Progenitor cell of endocrine pancreas (in vitro differentiated cells): ENCODE data around the gene TAS2R50. TPM values are rescaled to one million over a fixed set of nuclear protein-coding genes. Genes with fewer than 3 reads are reported as not detected.

ENCODE experiments used
- DNase-seq: peaks from one replicate; pipeline ENCODE4 v3.0.0; 2021; ENCODE audit warnings: low spot score; ENCODE audit not compliant: unreplicated experiment
- H3K27ac Mint-ChIP-seq: 2 replicates; pipeline ENCODE4 v1.8.0; 2021; ENCODE audit warnings: mild to moderate bottlenecking, moderate library complexity, mixed read lengths
- H3K27me3 Mint-ChIP-seq: 2 replicates; pipeline ENCODE4 v1.8.0; 2021; ENCODE audit warnings: mixed read lengths
- H3K36me3 Mint-ChIP-seq: 2 replicates; pipeline ENCODE4 v1.8.0; 2022; ENCODE audit warnings: mixed read lengths; ENCODE audit not compliant: insufficient read depth
- H3K4me1 Mint-ChIP-seq: 2 replicates; pipeline ENCODE4 v1.8.0; 2021; ENCODE audit warnings: low read depth, mixed read lengths
- H3K4me3 Mint-ChIP-seq: 2 replicates; pipeline ENCODE4 v1.8.0; 2021; ENCODE audit warnings: low read depth, mild to moderate bottlenecking, moderate library complexity, mixed read lengths
- H3K9me3 Mint-ChIP-seq: 2 replicates; pipeline ENCODE4 v1.8.0; 2021; ENCODE audit warnings: low read depth, mixed read lengths
- CTCF ChIP-seq: fragments of 200-600 bp; sonication (generic); IDR thresholded peaks from one replicate; pipeline ENCODE4 v1.5.0; 2021; ENCODE audit warnings: antibody characterized with exemption, mild to moderate bottlenecking; ENCODE audit not compliant: unreplicated experiment
- total RNA-seq: library from RNA; stranded (reverse); gene quantifications from 2 replicates; pipeline ENCODE4 v1.2.1, GENCODE V29; 2021

Gene TAS2R50
- total RNA-seq, 1 donor from 2014 or later = 3.5 TPM

GRCh38 chr12:10941369-10941768, 45.3 kb downstream of the TAS2R50 start:
- Mint-ChIP-seq H3K4me1 (peaks cover 6% of the 10 kb centered on the region), H3K4me3 (no peak overlapping the region), H3K36me3 (peaks cover 19% of the 10 kb centered on the region), H3K27ac (no peak overlapping the region), H3K9me3 (peaks cover 34% of the 10 kb centered on the region), H3K27me3 (no peaks in the 10 kb centered on the region)
- no peak for DNase-seq
- TF ChIP-seq CTCF = no peak

- H3K36me3 Mint-ChIP-seq = peaks cover 13% of the 10 kb centered on the region
- H3K27ac Mint-ChIP-seq = no peak overlapping the region
- H3K4me3 Mint-ChIP-seq = no peak overlapping the region
- no peak for TF ChIP-seq CTCF
- no peak for DNase-seq
- H3K4me1 Mint-ChIP-seq = peaks cover 8% of the 10 kb centered on the region
- H3K27me3 Mint-ChIP-seq = no peaks in the 10 kb centered on the region
- peaks cover 24% of the 10 kb centered on the region for H3K9me3 Mint-ChIP-seq
Measured at GRCh38 chr12:10940389-10940788, 46.3 kb downstream of the TAS2R50 start.

- no peak for DNase-seq
- Mint-ChIP-seq H3K9me3 (peaks cover 12% of the 10 kb centered on the region), H3K36me3 (peaks cover 3% of the 10 kb centered on the region), H3K27ac (no peak within 1 kb of the TSS), H3K4me1 (peaks cover 8% of the 10 kb centered on the region), H3K4me3 (no peak within 1 kb of the TSS), H3K27me3 (no peaks in the 10 kb centered on the region)
- TF ChIP-seq CTCF = no peak
Measured at GRCh38 chr12:10939163-10939562, 47.5 kb downstream of the TAS2R50 start, which contains the start of gene TAS2R14. TAS2R14 (minus strand) TSS chr12:10939263; CDS start chr12:10939207, 56 bp downstream.

- H3K27me3 Mint-ChIP-seq = no peaks in the 10 kb centered on the region
Measured at GRCh38 chr12:10936506-10936905, 50.2 kb downstream of the TAS2R50 start.

More at GRCh38 chr12:10936506-10936905, 50.2 kb downstream of the TAS2R50 start:
- Mint-ChIP-seq H3K36me3 (no peaks in the 10 kb centered on the region), H3K9me3 (peaks cover under 1% of the 10 kb centered on the region), H3K27ac (no peak overlapping the region), H3K4me1 (peaks cover 4% of the 10 kb centered on the region), H3K4me3 (no peak overlapping the region)
- no peak for DNase-seq
- TF ChIP-seq CTCF = no peak

Other genes with a start within 250 kb of the TAS2R50 start
- gene TAS2R7, start 184.3 kb downstream of the TAS2R50 start, total RNA-seq = not detected in 2 replicates
- gene TAS2R8, start 179.6 kb downstream of the TAS2R50 start, total RNA-seq = 0.24 TPM in 1 of 2 replicates, not detected in the other
- 0.26 and 0.29 TPM in 2 replicates for gene TAS2R9, start 176.7 kb downstream of the TAS2R50 start, total RNA-seq
- 1.6 and 3.1 TPM in 2 replicates for gene TAS2R10, start 160.6 kb downstream of the TAS2R50 start, total RNA-seq
- 8.7 and 9.4 TPM in 2 replicates for gene PRR4, start 137.4 kb downstream of the TAS2R50 start, total RNA-seq
- 40.0 and 43.8 TPM in 2 replicates for gene PRH1, start 102.7 kb downstream of the TAS2R50 start, total RNA-seq
- 3.0 and 3.4 TPM in 2 replicates for gene TAS2R13, start 77.3 kb downstream of the TAS2R50 start, total RNA-seq
- not detected in 2 replicates for gene PRH2, start 57.7 kb downstream of the TAS2R50 start, total RNA-seq
- gene TAS2R14, start 47.6 kb downstream of the TAS2R50 start, total RNA-seq = 5.7 and 6.1 TPM in 2 replicates
- gene TAS2R20, start 11.4 kb upstream of the TAS2R50 start, total RNA-seq = 3.8 and 4.0 TPM in 2 replicates
- 6.6 and 8.5 TPM in 2 replicates for gene TAS2R19, start 35.7 kb upstream of the TAS2R50 start, total RNA-seq
- 8.6 and 10.3 TPM in 2 replicates for gene TAS2R31, start 44.5 kb upstream of the TAS2R50 start, total RNA-seq
- 2.6 and 3.3 TPM in 2 replicates for gene TAS2R46, start 75.4 kb upstream of the TAS2R50 start, total RNA-seq
- 1.2 and 1.9 TPM in 2 replicates for gene TAS2R43, start 105.4 kb upstream of the TAS2R50 start, total RNA-seq
- gene TAS2R30, start 147.7 kb upstream of the TAS2R50 start, total RNA-seq = 5.6 and 6.3 TPM in 2 replicates
- gene SMIM10L1, start 184.3 kb upstream of the TAS2R50 start, total RNA-seq = 22.9 and 25.5 TPM in 2 replicates
- gene TAS2R42, start 200.0 kb upstream of the TAS2R50 start, total RNA-seq = not detected in 2 replicates